ENCODE results near the gene SIRPA. TPM values are rescaled to one million over a fixed set of nuclear protein-coding genes. Genes with fewer than 3 reads are reported as not detected.

Gene SIRPA
- total and polyA plus RNA-seq, 4 experiments from 2014 or later: 1.8 to 2.4 TPM; not detected in 2

- no peak overlapping the region for H3K27ac Mint-ChIP-seq
- H3K9me3 Mint-ChIP-seq: no peaks in the 10 kb centered on the region
- DNase-seq: no peak
- no peaks in the 10 kb centered on the region for H3K9me3 ChIP-seq (ENCODE audit: control insufficient read depth in 1 of 2, low read length in 2 of 2)
- peaks cover 3% of the 10 kb centered on the region for H3K27me3 ChIP-seq (ENCODE audit: insufficient read depth, low read length)
- H3K4me3 Mint-ChIP-seq: no peak overlapping the region
- ChIA-PET POLR2A (ENCODE audit: partially characterized antibody) (no interaction called here), CTCF (ENCODE audit: partially characterized antibody) (no interaction called here)
- peaks cover 0 to 7% (median 2%) of the 10 kb centered on the region in 4 donors for H3K4me1 Mint-ChIP-seq
- no peaks in the 10 kb centered on the region for H3K4me1 ChIP-seq (ENCODE audit: insufficient read depth, low read length)
- peaks cover 17 to 43% of the 10 kb centered on the region in 2 donors for H3K27me3 Mint-ChIP-seq
- intact Hi-C loops (cut with micrococcal nuclease): no loop called here
- H3K27ac ChIP-seq (ENCODE audit: low read depth, low read length): no peak overlapping the region
- H3K4me3 ChIP-seq (ENCODE audit: low read length in 2 of 2): no peak overlapping the region
- H3K36me3 Mint-ChIP-seq: no peaks in the 10 kb centered on the region
- no peaks in the 10 kb centered on the region for H3K36me3 ChIP-seq (ENCODE audit: insufficient read depth, low read length)
Measured at GRCh38 chr20:1902188-1902587, 7.0 kb downstream of the SIRPA start.

GRCh38 chr20:1904135-1904534 lies 8.9 kb downstream of the SIRPA start:
- Histone ChIP-seq H3K4me1 (ENCODE audit: insufficient read depth, low read length) (no peaks in the 10 kb centered on the region), H3K27ac (ENCODE audit: low read depth, low read length) (no peak overlapping the region), H3K9me3 (ENCODE audit: control insufficient read depth in 1 of 2, low read length in 2 of 2) (no peaks in the 10 kb centered on the region), H3K27me3 (ENCODE audit: insufficient read depth, low read length) (peaks cover 3% of the 10 kb centered on the region), H3K36me3 (ENCODE audit: insufficient read depth, low read length) (no peaks in the 10 kb centered on the region), H3K4me3 (ENCODE audit: low read length in 2 of 2) (no peak overlapping the region)
- Mint-ChIP-seq H3K4me1 (peaks cover 0 to 7% (median 2%) of the 10 kb centered on the region in 4 donors), H3K36me3 (no peaks in the 10 kb centered on the region), H3K27ac (no peak overlapping the region), H3K27me3 (peaks cover 22 to 40% of the 10 kb centered on the region in 2 donors), H3K4me3 (no peak overlapping the region), H3K9me3 (no peaks in the 10 kb centered on the region)
- intact Hi-C loops (cut with micrococcal nuclease): no loop called here
- CTCF ChIA-PET (ENCODE audit: partially characterized antibody): no interaction called here
- DNase-seq: no peak
- POLR2A ChIA-PET (ENCODE audit: partially characterized antibody): no interaction called here

- Histone ChIP-seq H3K27ac (ENCODE audit: low read depth, low read length) (no peak overlapping the region), H3K27me3 (ENCODE audit: insufficient read depth, low read length) (peaks cover 3% of the 10 kb centered on the region), H3K4me1 (ENCODE audit: insufficient read depth, low read length) (no peaks in the 10 kb centered on the region), H3K9me3 (ENCODE audit: control insufficient read depth in 1 of 2, low read length in 2 of 2) (no peaks in the 10 kb centered on the region), H3K4me3 (ENCODE audit: low read length in 2 of 2) (no peak overlapping the region), H3K36me3 (ENCODE audit: insufficient read depth, low read length) (no peaks in the 10 kb centered on the region)
- ChIA-PET POLR2A (ENCODE audit: partially characterized antibody) (no interaction called here), CTCF (ENCODE audit: partially characterized antibody) (no interaction called here)
- no peak for DNase-seq
- no peak overlapping the region for H3K27ac Mint-ChIP-seq
- intact Hi-C loops (cut with micrococcal nuclease): no loop called here
- no peak overlapping the region for H3K4me3 Mint-ChIP-seq
- peaks cover 16 to 34% of the 10 kb centered on the region in 2 donors for H3K27me3 Mint-ChIP-seq
- H3K36me3 Mint-ChIP-seq: no peaks in the 10 kb centered on the region
- H3K4me1 Mint-ChIP-seq: peaks cover 0 to 7% (median 2%) of the 10 kb centered on the region in 4 donors
- no peaks in the 10 kb centered on the region for H3K9me3 Mint-ChIP-seq
Measured at GRCh38 chr20:1905009-1905408, 9.8 kb downstream of the SIRPA start.

GRCh38 chr20:1905693-1906092 lies 10.5 kb downstream of the SIRPA start:
- Histone ChIP-seq H3K4me1 (ENCODE audit: insufficient read depth, low read length) (no peaks in the 10 kb centered on the region), H3K36me3 (ENCODE audit: insufficient read depth, low read length) (no peaks in the 10 kb centered on the region), H3K27ac (ENCODE audit: low read depth, low read length) (no peak overlapping the region), H3K4me3 (ENCODE audit: low read length in 2 of 2) (no peak overlapping the region), H3K27me3 (ENCODE audit: insufficient read depth, low read length) (peaks cover 3% of the 10 kb centered on the region), H3K9me3 (ENCODE audit: control insufficient read depth in 1 of 2, low read length in 2 of 2) (no peaks in the 10 kb centered on the region)
- intact Hi-C loops (cut with micrococcal nuclease): no loop called here
- ChIA-PET CTCF (ENCODE audit: partially characterized antibody) (no interaction called here), POLR2A (ENCODE audit: partially characterized antibody) (no interaction called here)
- Mint-ChIP-seq H3K4me1 (peaks cover 0 to 7% (median 2%) of the 10 kb centered on the region in 4 donors), H3K27me3 (peaks cover 18 to 34% of the 10 kb centered on the region in 2 donors), H3K36me3 (no peaks in the 10 kb centered on the region), H3K9me3 (no peaks in the 10 kb centered on the region), H3K4me3 (no peak overlapping the region), H3K27ac (no peak overlapping the region)
- no peak for DNase-seq

GRCh38 chr20:1906361-1907051 lies 11.3 kb downstream of the SIRPA start:
- Histone ChIP-seq H3K4me3 (ENCODE audit: low read length in 2 of 2) (no peak overlapping the region), H3K9me3 (ENCODE audit: control insufficient read depth in 1 of 2, low read length in 2 of 2) (no peaks in the 10 kb centered on the region), H3K27ac (ENCODE audit: low read depth, low read length) (no peak overlapping the region), H3K4me1 (ENCODE audit: insufficient read depth, low read length) (no peaks in the 10 kb centered on the region), H3K36me3 (ENCODE audit: insufficient read depth, low read length) (no peaks in the 10 kb centered on the region), H3K27me3 (ENCODE audit: insufficient read depth, low read length) (peaks cover 3% of the 10 kb centered on the region)
- H3K36me3 Mint-ChIP-seq: no peaks in the 10 kb centered on the region
- DNase-seq: no peak
- H3K9me3 Mint-ChIP-seq: no peaks in the 10 kb centered on the region
- ChIA-PET POLR2A (ENCODE audit: partially characterized antibody) (no interaction called here), CTCF (ENCODE audit: partially characterized antibody) (no interaction called here)
- intact Hi-C loops (cut with micrococcal nuclease): no loop called here
- H3K4me3 Mint-ChIP-seq: no peak overlapping the region
- no peak overlapping the region for H3K27ac Mint-ChIP-seq
- peaks cover 0 to 7% (median 2%) of the 10 kb centered on the region in 4 donors for H3K4me1 Mint-ChIP-seq
- H3K27me3 Mint-ChIP-seq: peaks cover 17 to 32% of the 10 kb centered on the region in 2 donors

- peaks cover 0 to 7% (median 2%) of the 10 kb centered on the region in 4 donors for H3K4me1 Mint-ChIP-seq
- CTCF ChIA-PET (ENCODE audit: partially characterized antibody): interaction anchor here (1.4 kb wide), 1 partner anchor 58 kb away, joined by 3 read pairs; no protein-coding TSS in a partner anchor
Measured at GRCh38 chr20:1907586-1907985, 12.4 kb downstream of the SIRPA start.

GRCh38 chr20:1908191-1908590 lies 13.0 kb downstream of the SIRPA start:
- Histone ChIP-seq H3K36me3 (ENCODE audit: insufficient read depth, low read length) (no peaks in the 10 kb centered on the region), H3K27me3 (ENCODE audit: insufficient read depth, low read length) (no peaks in the 10 kb centered on the region), H3K4me3 (ENCODE audit: low read length in 2 of 2) (no peak overlapping the region), H3K4me1 (ENCODE audit: insufficient read depth, low read length) (no peaks in the 10 kb centered on the region), H3K9me3 (ENCODE audit: control insufficient read depth in 1 of 2, low read length in 2 of 2) (no peaks in the 10 kb centered on the region), H3K27ac (ENCODE audit: low read depth, low read length) (no peak overlapping the region)
- intact Hi-C loops (cut with micrococcal nuclease): no loop called here
- Mint-ChIP-seq H3K4me3 (no peak overlapping the region), H3K36me3 (no peaks in the 10 kb centered on the region), H3K4me1 (peaks cover 0 to 7% (median 2%) of the 10 kb centered on the region in 4 donors), H3K27ac (no peak overlapping the region), H3K27me3 (peaks cover 11 to 24% of the 10 kb centered on the region in 2 donors), H3K9me3 (no peaks in the 10 kb centered on the region)
- CTCF ChIA-PET (ENCODE audit: partially characterized antibody): interaction anchor here (1.4 kb wide), 1 partner anchor 57 kb away, joined by 3 read pairs; no protein-coding TSS in a partner anchor
- POLR2A ChIA-PET (ENCODE audit: partially characterized antibody): no interaction called here
- DNase-seq: no peak

More at GRCh38 chr20:1907586-1907985, 12.4 kb downstream of the SIRPA start:
- Mint-ChIP-seq H3K9me3 (no peaks in the 10 kb centered on the region), H3K4me3 (no peak overlapping the region), H3K27ac (no peak overlapping the region), H3K36me3 (no peaks in the 10 kb centered on the region), H3K27me3 (peaks cover 13 to 24% of the 10 kb centered on the region in 2 donors)
- intact Hi-C loops (cut with micrococcal nuclease): no loop called here
- no peak overlapping the region for H3K27ac ChIP-seq (ENCODE audit: low read depth, low read length)
- H3K9me3 ChIP-seq (ENCODE audit: control insufficient read depth in 1 of 2, low read length in 2 of 2): no peaks in the 10 kb centered on the region
- POLR2A ChIA-PET (ENCODE audit: partially characterized antibody): no interaction called here
- no peaks in the 10 kb centered on the region for H3K4me1 ChIP-seq (ENCODE audit: insufficient read depth, low read length)
- no peak overlapping the region for H3K4me3 ChIP-seq (ENCODE audit: low read length in 2 of 2)
- no peaks in the 10 kb centered on the region for H3K27me3 ChIP-seq (ENCODE audit: insufficient read depth, low read length)
- DNase-seq: no peak
- no peaks in the 10 kb centered on the region for H3K36me3 ChIP-seq (ENCODE audit: insufficient read depth, low read length)
